CD4-positive, alpha-beta T cell treated with Interleukin-6 at 100 ng/mL for 8 hours (primary cell): Measurements from ENCODE around the gene SNAPC2.
"Not testable (repeated sequence)": the region's sequence is repeated elsewhere in the genome, so short reads cannot be mapped to it uniquely, and the experiment has no call there.

Experiments used
- DNase-seq: peaks from one replicate; pipeline ENCODE4 v3.0.0-alpha.2; 2020; ENCODE audit warnings: mixed read lengths, low spot score

The SNAPC2 gene

DNA sequence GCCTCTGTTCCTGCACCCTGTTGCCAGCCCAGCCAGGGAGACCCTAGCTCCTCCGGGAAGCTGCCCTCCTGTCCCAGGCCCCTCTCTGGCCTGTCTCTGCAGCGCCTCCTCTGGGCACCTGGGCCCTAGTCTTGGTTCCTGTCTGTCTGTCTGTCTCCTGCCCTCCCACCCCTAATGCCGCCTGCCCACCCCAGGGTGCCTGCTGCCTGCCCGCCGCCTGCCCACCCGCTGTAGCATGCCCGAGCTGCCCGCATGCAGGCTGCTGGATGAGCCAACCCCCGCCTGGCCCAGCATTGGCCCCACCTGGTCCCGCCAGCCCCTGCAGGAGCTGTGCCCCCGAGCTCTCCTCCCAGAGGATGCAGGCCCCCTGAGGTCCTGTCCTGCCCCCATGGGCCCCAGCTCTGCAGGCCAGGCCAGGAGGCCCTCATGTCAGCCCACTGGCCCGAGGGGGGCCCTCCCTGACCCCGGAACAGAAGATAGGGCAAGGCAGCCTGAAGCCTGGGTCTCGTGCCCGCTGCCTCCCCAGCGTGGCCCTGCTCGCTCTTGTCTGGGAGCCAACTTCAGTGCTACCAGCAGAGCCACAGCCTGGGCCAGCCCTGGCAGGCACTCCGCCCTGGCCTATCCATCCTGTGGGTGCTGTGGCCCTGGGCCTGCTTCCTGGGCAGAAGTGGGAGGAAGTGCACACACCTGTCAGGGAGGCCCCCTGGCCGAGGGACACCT is 11.2 kb upstream of the SNAPC2 start:
- DNase-seq = no peak

DNA sequence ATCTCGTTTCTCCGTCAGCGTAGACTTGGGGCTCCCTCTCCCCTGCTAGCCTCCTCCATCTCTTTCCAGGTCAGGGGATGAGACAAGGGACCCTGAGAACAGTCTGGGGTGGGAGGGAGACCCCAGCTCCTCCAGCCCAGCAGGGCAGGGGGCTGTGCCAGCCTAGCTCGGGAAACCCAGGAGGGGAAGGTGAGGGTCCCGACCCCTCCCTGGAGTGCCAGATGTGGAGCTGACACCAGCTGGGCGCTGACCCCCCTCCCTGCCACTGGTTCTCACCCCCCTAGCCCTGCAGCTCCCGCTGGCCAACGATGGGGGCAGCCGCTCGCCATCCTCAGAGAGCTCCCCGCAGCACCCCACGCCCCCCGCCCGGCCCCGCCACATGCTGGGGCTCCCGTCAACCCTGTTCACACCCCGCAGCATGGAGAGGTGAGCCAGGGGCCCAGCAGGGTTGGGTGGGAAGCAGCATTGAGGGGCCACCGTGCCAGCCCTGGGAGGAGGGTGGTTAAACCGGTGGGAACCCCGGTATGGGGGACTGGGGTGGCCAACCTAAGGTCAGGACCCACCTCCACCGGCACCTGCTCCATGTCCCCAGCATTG is 10.6 kb upstream of the SNAPC2 start:
- DNase-seq = no peak

DNA sequence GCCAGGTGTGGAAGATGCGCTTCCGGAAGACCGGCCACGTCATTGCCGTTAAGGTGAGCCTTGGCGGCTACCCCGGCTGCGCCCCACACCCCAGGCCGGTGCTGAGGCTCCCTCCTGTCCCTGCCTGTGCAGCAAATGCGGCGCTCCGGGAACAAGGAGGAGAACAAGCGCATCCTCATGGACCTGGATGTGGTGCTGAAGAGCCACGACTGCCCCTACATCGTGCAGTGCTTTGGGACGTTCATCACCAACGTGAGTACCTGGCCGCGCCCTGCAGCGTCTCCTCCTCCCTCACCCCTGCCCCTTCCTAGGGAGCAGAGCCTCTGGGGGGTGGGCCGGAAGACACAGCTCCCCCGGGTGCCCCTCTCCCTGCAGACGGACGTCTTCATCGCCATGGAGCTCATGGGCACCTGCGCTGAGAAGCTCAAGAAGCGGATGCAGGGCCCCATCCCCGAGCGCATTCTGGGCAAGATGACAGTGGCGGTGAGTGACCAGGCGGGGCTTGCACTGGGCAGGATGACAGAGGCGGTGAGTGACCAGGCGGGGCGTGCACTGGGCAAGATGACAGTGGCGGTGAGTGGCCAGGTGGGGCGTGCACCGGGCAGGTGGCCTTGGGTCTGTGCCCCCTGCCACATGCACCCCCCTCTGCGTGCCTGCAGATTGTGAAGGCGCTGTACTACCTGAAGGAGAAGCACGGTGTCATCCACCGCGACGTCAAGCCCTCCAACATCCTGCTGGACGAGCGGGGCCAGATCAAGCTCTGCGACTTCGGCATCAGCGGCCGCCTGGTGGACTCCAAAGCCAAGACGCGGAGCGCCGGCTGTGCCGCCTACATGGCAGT is 9.6 kb upstream of the SNAPC2 start:
- DNase-seq = no peak

DNA sequence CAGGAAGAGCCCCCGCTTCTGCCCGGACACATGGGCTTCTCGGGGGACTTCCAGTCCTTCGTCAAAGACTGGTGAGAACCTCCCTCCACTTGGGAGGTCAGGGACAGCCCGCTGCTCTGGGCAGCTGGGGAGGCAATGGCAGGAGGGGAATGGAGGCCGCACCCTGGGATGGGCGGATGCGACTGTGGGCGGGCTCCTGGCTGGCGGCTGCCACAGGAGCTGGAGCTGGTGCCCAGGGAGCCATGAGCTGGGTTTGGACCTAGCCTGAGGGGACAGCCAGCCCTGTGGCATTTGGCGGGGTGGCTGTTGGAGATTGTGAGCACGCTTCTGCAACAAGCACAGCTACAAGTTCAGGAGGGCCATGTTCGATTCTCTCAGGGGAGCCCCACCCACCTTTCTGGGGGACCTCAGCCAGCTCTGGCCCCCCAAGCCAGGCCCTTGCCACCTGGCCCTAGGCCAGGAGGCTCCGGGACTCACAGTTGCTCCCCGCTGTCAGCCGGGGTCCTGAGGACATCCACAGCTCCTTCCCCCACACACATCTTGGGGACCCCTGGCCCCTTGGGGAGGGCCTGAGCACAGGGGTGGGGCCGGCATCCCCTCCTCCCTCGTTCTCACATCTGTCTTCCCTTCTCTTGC is 8.5 kb upstream of the SNAPC2 start:
- DNase-seq = no peak

DNA sequence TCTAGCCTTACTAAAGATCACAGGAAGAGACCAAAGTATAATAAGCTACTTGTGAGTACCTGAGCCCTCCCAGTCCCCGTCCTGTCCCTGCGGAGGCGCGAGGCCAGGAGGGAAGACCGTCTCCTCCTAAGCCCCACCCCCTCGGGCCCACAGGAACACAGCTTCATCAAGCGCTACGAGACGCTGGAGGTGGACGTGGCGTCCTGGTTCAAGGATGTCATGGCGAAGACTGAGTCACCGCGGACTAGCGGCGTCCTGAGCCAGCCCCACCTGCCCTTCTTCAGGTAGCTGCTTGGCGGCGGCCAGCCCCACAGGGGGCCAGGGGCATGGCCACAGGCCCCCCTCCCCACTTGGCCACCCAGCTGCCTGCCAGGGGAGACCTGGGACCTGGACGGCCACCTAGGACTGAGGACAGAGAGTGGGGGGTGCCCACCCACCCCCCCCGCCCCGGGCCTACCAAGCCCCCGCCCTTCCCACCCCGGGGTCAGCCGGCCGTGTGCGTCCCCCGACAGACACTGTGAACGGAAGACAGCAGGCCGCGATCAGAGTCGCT is 7.9 kb upstream of the SNAPC2 start:
- DNase-seq = no peak

DNA sequence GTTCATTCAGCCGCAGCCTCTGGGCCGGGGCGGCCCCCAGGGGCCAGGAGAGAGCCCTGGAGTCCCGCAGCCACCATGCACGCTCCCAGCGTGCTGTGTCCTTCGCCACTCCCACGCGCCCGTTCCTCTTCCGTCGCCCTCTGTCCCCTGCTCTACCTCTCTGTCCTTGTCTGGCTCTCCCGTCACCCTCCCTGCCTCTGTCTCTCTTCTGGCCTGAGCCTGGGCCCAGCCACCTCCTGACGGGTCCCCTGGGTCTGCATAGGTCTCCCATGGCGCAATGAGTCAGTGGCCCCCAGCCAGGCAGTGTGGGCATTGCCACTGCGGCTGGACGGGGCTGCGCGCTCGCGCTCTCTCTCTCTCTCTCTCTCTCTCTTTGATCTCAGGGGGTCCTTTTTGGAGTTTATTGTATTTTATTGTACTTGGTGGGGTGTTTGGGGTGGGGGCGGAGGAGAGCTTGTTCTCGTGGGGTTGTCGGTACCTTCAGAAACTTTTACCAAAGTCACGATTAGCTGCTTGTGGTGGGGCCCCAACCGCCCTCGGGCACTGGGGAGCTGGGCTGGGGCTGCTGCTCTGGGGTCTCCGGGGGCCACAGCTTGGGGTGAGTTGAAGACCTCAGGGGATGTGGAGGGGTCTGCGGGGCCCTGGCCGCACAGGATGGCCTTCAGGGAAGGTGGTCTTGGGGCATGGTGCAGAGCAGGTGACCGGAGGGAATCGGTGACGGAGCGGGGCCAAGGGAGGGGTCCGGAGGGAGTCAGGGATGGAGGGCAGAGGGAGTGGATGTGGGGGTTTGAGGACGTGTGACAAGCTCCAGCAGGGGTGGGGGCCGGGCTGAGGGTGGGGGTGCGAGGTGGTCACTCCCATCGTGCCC is 7.2 kb upstream of the SNAPC2 start:
- DNase-seq = no peak

DNA sequence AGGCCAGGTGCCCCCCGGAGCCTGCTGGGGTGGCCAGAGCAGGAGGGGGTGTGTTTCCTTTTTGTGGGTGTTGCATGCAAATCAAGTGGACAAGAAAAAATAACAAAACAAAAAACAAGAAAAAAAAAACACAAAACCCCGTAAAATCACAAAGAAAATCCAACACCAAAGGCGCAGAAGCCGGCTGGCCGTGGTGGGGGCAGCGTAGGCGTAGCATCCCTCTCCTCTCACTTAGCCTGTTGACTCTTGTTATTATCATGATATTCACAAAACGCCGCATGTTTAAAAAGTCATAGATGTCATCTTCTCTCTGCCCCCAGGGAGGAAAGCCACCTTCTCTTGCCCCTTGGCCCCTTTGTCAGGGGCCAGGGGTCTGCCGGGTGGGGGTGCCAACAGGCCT is 6.5 kb upstream of the SNAPC2 start:
- DNase-seq = no peak

DNA sequence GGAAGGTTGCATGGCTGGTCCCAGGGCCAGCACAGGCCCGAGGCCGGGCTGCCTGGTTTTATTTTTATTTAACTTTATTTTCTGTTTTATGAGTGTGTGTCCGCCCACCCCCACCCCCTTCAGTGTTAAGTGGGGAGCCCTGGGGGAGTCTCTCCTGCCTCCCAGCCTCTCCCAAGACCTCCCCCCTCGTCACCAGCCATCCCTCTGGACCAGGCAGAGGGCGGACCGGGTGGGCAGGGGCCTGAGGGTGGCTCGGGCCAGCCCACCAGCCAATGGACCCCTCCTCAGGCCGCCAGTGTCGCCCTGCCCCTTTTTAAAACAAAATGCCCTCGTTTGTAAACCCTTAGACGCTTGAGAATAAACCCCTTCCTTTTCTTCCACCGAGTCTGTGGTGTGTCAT is 6.0 kb upstream of the SNAPC2 start:
- DNase-seq = no peak

DNA sequence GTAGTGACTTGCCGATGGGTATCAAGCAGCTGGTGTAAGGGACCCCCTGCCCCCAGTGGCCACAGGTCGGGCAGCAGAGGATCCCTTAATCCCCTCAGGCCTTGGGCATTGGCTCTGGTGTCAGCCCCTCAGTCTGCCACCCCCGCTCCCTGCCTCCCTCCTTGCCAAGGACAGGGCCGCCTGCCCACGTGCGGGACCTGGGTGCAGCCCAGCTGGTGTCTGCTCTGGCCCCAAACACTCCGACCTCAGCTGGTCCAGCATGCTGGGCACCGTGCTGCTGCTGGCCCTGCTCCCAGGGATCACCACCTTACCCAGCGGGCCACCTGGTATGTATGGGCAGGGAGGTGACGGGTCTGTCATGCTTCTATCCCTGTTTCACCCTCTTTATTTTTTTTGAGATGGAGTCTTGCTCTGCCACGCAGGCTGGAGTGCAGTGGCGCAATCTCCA is 5.5 kb upstream of the SNAPC2 start, which contains the start of gene TGFBR3L:
Gene TGFBR3L, plus strand, starts transcription at position 233 of the 448 bp plus-strand sequence.
- DNase-seq = no peak

DNA sequence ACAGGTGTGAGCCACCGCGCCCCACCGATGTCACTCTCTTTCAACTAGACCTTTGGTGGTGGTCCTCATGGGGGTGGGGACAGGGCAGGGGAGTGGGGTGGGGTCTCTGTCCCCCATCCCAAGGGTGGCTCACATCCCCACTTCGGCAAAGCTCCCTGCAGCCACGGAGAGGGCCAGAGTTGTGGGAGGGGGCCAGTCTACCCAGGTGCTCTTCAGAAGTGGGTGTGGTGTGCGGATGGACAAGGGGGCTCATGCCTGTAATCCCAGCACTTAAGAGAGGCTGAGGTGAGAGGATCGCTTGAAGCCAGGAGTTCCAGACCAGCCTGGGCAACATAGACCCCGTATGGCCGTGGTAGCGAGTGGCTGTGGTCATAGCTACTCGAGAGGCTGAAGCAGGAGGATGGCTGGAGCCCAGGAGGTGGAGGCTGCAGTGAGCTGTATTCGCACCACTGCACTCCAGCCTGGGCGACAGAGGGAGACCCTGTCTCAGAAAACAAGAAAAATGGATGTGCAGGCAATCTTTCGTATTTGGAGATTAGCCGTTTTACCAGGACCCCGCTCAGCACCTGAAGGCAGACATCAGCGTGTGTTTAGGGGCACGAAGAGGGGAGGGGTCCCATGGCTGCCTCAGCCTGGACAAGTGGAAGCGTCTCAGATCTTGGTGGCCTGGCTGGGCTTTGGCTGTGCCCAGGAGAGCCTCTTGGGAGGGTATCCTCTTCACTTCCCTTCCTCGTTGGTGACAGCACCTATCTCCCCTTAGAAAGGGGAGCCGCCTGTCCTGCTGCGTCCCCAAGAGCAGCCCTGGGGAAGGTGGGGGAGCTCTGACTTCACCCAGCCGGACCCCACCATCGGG is 4.7 kb upstream of the SNAPC2 start:
- DNase-seq = no peak

DNA sequence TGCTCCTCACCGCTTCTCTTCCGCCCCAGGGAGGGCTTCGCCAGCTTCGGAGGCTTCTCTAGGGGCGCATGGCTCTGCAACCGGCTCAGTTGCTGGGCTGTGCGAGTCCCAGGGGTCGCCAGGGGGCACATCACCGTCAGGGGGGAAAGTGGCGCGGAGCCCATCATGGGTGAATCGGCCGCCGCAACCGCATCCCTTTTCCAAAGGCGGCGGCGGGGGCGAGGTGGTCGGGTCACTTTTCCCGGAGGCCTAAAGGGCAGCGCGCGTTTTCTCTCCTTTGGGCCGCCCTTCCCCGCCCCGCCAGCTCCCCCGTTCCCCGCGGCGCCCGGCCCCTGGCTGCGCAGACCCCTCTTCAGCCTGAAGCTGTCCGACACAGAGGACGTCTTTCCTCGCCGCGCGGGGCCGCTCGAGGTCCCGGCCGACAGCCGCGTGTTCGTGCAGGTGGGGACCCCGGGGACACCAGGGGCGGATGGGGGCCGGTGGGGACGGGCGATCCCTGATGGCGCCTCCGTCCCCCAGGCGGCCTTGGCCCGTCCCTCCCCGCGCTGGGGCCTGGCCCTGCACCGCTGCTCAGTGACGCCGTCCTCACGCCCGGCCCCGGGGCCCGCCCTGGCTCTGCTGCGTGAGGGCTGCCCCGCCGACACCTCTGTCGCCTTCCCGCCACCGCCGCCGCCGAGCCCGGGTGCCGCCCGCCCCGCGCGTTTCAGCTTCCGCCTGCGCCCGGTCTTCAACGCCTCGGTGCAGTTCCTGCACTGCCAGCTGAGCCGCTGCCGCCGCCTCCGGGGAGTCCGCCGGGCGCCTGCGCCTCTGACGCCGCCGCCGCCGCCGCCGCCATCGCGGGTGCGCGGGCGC is 3.8 kb upstream of the SNAPC2 start:
- peak; percentile 28 for DNase-seq

DNA sequence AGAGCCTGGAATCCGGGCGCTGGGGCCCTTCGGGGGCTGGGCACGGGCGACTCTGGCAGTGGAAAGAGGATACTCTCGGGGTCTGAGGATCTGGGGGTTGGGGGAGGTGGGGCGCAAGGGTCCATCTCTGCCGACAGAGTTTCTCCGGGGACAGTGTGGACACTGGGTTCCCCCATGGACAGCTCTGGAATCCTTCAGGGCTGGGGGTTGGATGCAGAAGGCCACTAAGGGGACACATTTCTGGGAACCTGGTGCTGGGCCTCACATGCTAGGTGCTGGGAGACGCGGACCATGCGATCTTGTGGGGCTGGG is 3.2 kb upstream of the SNAPC2 start:
- DNase-seq = no peak

DNA sequence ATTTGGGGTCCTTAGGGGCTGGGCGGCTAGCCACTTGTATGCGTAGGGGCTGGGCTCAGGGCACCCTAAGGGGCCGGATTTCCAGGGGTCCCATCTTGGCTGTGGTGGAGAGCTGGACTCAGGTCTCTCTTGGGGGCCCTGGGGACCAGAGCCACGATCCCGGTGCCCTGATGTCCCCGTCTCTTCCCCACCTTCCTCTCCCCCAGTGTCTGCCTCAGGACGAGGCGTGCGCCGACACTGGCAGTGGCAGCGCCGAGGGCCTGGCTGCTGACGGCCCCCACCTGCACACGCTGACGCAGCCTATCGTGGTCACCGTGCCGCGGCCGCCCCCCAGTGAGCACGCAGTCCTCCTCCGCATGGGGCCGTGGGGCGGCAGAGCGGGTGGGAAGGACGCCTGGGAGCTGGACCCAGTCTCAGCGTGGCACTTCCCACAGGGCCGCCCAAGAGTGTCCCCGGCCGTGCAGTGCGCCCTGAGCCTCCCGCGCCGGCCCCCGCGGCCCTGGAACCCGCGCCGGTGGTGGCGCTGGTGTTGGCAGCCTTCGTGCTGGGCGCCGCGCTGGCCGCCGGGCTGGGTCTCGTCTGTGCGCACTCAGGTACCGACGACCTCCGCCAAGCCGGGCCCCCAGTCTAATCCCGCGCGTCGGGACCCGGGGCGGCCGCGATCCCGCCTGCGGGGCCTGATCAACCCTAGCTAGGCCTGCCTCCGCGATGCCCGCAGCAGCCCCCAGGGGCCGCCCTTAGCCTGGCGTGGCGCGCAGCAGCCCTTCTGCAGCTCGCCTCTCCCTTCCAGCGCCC is 2.7 kb upstream of the SNAPC2 start:
- DNase-seq = peak; percentile 37

DNA sequence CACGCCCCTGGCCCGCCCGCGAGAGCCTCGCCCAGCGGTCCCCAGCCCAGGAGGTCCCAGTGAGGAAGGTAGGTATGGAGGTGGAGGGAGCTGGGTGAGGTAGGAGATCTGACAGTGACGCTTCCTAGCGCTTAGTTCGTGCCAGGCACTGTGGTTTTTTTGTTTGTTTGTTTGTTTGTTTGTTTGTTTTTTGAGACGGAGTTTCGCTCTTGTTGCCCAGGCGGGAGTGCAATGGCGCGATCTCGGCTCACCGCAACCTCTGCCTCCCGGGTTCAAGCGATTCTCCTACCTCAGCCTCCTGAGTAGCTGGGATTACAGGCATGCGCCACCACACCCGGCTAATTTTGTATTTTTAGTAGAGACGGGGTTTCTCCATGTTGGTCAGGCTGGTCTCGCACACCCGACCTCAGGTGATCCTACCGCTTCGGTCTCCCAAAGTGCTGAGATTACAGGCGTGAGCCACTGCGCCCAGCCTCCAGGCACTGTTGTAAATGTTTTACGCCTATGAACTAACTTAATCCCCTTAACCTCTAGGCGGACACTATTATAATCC is 2.0 kb upstream of the SNAPC2 start:
- DNase-seq = not testable (repeated sequence)

DNA sequence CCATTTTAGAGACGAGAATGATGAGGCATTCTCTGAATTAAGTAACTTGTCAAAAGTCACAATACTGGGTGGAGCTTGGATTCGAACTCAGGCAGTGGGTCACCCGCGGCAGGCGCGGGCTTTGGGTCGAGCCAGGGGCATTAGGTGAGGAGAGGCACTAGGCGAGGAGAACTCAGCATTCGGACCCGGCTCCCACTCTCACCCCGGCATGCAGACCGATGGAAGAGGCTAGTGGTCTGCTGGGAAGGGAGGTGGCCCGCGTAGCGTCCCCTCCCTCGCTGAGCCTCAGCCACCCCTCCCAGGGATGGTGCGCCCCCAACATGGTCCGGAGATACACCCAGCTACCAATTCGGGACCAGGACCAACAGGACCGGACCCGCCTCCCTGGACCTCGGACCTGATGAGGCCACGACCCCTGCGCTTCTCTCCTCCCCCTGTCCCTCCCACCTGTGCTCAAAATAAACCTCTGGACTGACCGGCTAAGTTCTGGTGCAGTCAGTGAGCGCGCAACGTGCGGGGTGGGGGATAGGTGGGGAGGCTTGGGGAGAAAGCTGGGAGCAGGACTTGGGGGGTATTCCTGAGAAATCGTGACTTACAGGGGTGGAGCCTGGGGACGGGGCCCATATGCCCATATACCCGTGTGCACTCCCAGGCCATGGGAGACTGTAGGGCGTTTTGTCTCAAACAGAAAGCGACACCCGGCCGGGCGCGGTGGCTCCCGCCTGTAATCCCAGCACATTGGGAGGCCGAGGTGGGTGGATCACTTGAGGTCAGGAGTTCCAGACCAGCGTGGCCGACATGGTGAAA is 1.3 kb upstream of the SNAPC2 start:
- DNase-seq = no peak

DNA sequence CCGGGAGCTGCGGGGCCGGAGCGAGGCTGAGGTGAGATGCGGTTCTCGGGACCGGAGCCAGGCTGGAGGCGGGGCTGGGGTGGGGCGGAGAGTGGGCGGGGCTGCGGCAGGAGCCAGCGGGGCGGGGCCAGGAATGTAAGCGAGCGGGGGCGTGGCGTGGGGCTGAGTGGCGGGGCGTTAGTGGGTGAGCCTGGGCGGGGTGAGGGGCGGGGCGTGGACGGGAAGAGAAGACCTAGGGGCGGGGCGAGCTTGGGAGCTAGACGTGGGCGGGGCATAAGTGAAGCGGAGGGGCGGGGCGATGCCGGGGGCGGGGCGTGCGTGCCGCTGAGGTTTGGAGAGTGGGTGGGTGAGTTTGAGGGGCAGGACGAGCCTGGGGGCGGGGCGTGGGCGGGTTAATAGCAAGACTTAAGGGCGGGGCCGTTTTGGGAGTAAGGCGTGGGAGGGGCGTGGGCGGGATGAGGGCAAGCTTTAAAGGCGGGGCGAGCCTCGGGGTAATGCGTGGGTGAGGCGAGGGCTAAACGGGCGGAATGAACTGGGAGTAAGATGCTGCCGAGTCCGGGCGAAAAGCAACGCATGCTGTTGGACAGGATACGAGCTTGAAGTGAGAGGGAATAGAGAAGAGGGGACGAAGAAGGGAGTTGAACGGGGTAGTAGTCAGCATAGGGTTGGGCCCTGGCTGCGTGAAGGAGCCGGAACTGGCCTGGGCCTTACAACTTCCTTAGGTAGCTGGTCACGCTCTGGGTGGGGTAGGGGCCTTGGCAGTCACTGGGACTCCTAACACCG is 572 bp downstream of the SNAPC2 start:
- DNase-seq = peak; percentile 99
